Measurements from ENCODE around the gene EPC2. TPM values are rescaled to one million over a fixed set of nuclear protein-coding genes. Genes with fewer than 3 reads are reported as not detected.

The EPC2 gene
- total RNA-seq, 1 donor from 2014 or later = 44.0 TPM

- intact Hi-C loops (cut with micrococcal nuclease) = no loop called here
Observed at GRCh38 chr2:148802448-148803220, 158.1 kb downstream of the EPC2 start.

- intact Hi-C loops (cut with micrococcal nuclease) = loop anchor here (5.0 kb wide), 1 partner anchor 163 kb away; no protein-coding TSS in a partner anchor
Observed at GRCh38 chr2:148810081-148810480, 165.5 kb downstream of the EPC2 start.

GRCh38 chr2:148812306-148812705 lies 167.8 kb downstream of the EPC2 start:
- intact Hi-C loops (cut with micrococcal nuclease) = loop anchor here (5.0 kb wide), 1 partner anchor 165 kb away; no protein-coding TSS in a partner anchor

DNA sequence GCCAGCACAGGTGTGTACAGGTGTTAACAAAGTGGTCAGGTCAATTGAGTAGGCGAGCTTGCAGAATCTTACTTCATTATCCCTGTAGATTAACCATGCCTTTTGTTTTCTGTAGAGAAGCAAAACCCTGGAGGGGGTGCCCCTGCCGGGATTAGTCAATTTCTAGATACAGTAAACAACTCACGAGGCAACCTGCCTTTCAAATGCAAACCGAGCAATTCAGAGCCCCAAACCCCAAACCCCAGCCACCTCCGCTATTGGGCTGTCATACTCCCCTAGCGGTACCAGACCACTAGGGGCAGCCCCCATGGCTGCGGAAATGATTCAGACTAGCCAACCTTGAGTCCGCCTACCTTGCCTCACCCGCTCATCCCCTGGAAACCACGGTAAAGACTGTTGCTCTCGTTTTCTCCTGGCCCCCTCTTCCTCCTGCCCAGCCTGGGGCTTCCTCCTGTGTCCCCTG lies 169.1 kb downstream of the EPC2 start:
- intact Hi-C loops (cut with micrococcal nuclease) = loop anchor here (1.0 to 5.0 kb wide), 3 partner anchors 61 to 793 kb away; partner anchors contain the start of gene ORC4

GRCh38 chr2:148814143-148814859 lies 169.8 kb downstream of the EPC2 start:
- intact Hi-C loops (cut with micrococcal nuclease) = loop anchor here (5.0 kb wide), 1 partner anchor 167 kb away; no protein-coding TSS in a partner anchor

GRCh38 chr2:148814860-148815419 lies 170.4 kb downstream of the EPC2 start:
- intact Hi-C loops (cut with micrococcal nuclease) = loop anchor here (5.0 kb wide), 1 partner anchor 168 kb away; no protein-coding TSS in a partner anchor

DNA sequence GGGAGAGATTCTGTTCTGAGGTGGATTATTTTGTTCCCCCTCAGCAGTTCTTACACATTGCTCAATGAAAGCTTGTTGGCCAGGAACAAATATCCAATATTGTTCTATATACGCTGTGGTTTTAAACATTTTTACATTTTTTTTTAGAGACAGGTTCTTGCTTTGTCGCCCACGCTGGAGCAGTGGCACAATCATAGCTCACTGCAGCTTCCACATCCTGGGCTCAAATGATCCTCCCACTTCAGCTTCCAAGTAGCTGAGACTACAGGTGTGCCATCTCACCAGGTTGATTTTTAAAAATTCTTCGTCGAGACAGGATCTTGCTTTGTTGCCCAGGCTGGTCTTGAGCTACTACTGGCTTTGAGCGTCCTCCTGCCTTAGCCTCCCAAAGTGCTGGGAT lies 171.6 kb downstream of the EPC2 start:
- intact Hi-C loops (cut with micrococcal nuclease) = no loop called here

DNA sequence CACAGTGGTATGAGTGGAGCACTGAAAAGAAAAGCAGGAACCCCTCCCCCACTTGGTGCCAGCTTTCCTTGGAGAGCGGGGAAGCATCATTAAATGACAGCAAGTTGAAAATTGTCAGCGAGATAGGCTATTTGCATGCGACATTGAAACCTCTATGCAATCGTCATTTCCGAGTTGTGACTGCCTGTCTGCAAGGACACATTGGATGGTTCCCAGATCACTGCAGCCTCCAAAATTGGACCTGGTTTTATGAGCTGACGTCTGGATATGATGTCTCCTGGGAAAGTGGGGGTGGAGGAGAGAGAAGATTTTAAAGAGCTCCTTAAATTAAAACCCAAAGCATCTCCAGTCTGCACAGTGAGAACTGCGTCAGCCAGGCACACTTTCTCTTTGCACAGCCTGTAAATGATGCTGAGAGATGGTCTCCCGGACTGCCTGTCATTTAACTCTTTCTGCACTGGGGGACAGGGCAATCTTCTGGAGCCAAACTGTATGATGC lies 172.7 kb downstream of the EPC2 start:
- intact Hi-C loops (cut with micrococcal nuclease) = no loop called here

DNA sequence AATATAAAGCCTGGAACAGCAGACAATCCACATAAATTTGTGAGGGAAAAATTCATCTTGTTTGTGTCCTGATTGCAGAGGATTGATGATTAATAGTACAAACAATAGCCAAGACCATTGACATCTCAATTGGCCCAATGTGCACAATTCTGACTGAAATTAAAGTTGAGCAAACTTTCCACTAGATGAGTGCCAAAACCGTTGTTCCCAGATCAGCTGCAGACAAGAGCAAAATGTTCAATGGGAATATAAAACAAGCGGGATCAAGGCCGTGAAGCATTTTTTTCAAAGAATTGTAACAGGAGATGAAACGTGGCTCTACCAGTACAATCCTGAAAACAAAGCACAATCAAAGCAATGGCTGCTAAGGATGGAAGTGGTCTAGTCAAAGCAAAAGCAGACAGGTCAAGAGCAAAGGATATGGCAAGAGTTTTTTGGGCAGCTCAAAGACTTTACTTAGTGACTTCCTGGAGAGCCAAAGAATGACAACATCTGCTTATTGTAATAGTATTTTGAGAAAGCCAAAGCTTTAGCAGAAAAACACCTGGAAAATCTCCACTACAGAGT lies 174.6 kb downstream of the EPC2 start:
- intact Hi-C loops (cut with micrococcal nuclease) = no loop called here

DNA sequence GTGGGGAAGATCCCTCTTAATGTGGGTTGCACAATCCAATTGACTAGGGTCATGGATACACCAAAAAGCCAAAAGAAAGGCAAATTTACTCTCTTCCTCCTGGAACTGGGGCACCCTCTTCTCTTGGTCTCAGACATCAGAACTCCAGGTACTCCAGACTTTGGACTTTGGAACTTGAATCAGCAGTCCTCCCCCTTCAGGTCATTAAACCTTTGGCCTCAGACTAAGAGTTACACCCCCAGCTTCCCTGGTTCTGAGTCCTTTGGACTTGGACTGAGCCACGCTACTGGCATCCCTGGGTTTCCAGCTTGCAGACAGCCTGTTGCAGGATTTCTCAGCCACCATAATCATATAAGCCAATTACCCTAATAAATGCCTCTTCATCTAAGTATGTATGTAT lies 179.6 kb downstream of the EPC2 start:
- intact Hi-C loops (cut with micrococcal nuclease) = no loop called here

GRCh38 chr2:148826791-148827190 lies 182.2 kb downstream of the EPC2 start:
- intact Hi-C loops (cut with micrococcal nuclease) = no loop called here

DNA sequence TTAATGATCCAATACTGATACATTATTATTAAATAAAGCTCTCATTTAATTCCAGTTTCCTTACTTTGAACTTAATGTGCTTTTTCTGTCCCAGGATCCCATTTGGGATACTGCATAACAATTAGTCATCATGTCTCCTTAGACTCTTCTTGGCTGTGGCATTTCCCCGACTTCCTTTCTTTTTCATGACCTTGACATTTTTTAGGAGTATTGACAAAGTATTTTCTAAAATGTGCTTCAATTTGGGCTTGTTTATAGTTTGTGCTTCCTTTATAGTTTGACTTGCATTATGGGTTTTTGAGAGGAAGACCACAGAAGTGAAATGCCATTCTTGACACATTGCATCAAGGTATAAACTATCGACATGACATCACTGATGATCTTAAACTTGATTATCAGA lies 184.4 kb downstream of the EPC2 start:
- intact Hi-C loops (cut with micrococcal nuclease) = no loop called here

DNA sequence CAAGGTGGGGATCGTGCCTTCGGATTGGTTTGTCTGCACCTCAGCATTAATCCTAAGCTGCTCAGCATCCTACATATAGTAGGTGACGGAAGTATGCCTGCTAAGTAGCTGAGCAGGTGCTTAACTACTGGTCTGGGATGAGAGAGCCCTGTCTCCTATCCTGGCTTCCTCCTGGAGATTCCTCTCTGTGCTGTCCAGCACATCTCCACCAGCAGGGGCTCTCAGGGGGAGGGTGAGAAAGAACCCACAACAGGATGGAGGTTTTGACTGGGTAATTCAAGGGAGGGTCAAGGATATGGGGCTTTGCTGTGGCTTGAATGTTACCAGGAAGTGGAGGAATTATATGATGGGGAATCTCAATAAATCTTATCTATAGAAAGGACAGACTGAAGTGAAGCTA lies 185.1 kb downstream of the EPC2 start:
- intact Hi-C loops (cut with micrococcal nuclease) = no loop called here

GRCh38 chr2:148832637-148833036 lies 188.1 kb downstream of the EPC2 start:
- intact Hi-C loops (cut with micrococcal nuclease) = no loop called here

Other genes starting within 250 kb of the EPC2 start
- gene KIF5C, start 230.5 kb downstream of the EPC2 start, total RNA-seq = 18.3 and 20.5 TPM in 2 replicates